Neural cell (in vitro differentiated cells): ENCODE results near the gene SPCS1.

ENCODE experiments used
- EP300 ChIP-seq: fragments of 450-650 bp; conservative IDR thresholded peaks from 2 replicates; pipeline ENCODE4 v1.6.1; 2014; ENCODE audit warnings: antibody characterized with exemption, mild to moderate bottlenecking, moderate library complexity; ENCODE audit not compliant: poor library complexity, severe bottlenecking
- EZH2 ChIP-seq: fragments of 200-600, 300-800 bp; shearing (Covaris generic), sonication (generic); IDR thresholded peaks from 2 replicates; pipeline ENCODE4 v1.6.1; 2014; ENCODE audit warnings: antibody characterized with exemption, low read length, borderline replicate concordance, mild to moderate bottlenecking; ENCODE audit not compliant: insufficient read depth, poor library complexity, severe bottlenecking
- MXI1 ChIP-seq: fragments of 450-650 bp; conservative IDR thresholded peaks from 2 replicates; pipeline ENCODE4 v1.6.1; 2014; ENCODE audit warnings: antibody characterized with exemption, mild to moderate bottlenecking; ENCODE audit not compliant: poor library complexity, severe bottlenecking
- POLR2AphosphoS5 ChIP-seq: IDR thresholded peaks from 2 replicates; pipeline ENCODE4 v1.6.1; 2012
- RAD21 ChIP-seq: fragments of 450-650 bp; conservative IDR thresholded peaks from 2 replicates; pipeline ENCODE4 v1.6.1; 2014; ENCODE audit warnings: antibody characterized with exemption, mild to moderate bottlenecking, moderate library complexity
- SMC3 ChIP-seq: fragments of 450-650 bp; conservative IDR thresholded peaks from 2 replicates; pipeline ENCODE4 v1.6.1; 2014; ENCODE audit warnings: antibody characterized with exemption, mild to moderate bottlenecking, moderate library complexity; ENCODE audit not compliant: poor library complexity
- TAF1 ChIP-seq: IDR thresholded peaks from 2 replicates; pipeline ENCODE4 v1.6.1; 2012; ENCODE audit warnings: low read depth
- TF ChIP-seq, protein P1 (sequence below): fragments of 450-650 bp; IDR thresholded peaks from 2 replicates; pipeline ENCODE4 v1.5.1; 2014; ENCODE audit warnings: antibody characterized with exemption, mild to moderate bottlenecking, moderate library complexity; ENCODE audit not compliant: poor library complexity, severe bottlenecking
- TF ChIP-seq, protein P2 (sequence below): IDR thresholded peaks from 2 replicates; pipeline ENCODE4 v1.6.1; 2012; ENCODE audit warnings: borderline replicate concordance

DNA sequence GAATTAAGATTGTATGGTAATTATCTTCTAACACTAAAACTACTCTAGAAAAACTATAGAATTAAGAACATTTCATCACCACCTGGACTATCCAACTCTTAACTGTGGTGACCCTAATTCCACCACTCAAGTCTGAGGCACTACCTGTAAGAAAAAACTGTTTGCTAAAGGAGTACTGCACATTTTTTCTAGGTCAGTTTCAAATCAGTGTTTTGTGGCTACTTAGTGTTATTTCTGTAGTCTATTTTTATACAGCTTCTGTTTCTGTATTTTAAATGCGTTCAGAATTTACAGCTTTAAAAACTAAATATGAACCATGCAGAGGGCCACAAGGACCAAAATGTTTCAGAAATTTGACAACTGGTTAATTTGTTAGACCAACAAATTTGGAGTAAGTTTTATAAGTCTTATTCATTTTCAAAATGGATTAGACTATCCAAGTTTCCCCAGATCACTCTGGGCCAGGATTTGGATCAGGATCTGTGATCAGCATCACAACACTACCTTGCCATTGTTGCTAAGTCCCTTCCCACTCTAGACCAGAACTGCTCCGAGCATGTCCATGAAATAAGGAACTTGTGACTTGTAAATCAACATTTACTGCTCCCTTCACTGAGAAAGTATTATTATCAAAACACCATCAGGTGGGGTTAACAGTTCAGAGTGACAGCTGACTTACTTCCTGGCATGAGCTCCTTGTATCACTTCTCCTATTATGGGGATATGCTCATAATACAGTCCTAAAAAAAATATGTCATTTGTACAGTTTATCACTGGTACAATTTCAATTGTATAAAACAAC, 8.9 kb upstream of the SPCS1 start:
- no peak for TF ChIP-seq MXI1
- no peak for TF ChIP-seq RAD21
- TF ChIP-seq, protein P1, sequence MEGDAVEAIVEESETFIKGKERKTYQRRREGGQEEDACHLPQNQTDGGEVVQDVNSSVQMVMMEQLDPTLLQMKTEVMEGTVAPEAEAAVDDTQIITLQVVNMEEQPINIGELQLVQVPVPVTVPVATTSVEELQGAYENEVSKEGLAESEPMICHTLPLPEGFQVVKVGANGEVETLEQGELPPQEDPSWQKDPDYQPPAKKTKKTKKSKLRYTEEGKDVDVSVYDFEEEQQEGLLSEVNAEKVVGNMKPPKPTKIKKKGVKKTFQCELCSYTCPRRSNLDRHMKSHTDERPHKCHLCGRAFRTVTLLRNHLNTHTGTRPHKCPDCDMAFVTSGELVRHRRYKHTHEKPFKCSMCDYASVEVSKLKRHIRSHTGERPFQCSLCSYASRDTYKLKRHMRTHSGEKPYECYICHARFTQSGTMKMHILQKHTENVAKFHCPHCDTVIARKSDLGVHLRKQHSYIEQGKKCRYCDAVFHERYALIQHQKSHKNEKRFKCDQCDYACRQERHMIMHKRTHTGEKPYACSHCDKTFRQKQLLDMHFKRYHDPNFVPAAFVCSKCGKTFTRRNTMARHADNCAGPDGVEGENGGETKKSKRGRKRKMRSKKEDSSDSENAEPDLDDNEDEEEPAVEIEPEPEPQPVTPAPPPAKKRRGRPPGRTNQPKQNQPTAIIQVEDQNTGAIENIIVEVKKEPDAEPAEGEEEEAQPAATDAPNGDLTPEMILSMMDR, result no peak
- no peak for TF ChIP-seq SMC3
- no peak for TF ChIP-seq EP300
- TF ChIP-seq POLR2AphosphoS5, result no peak
- no peak for TF ChIP-seq EZH2
- TF ChIP-seq TAF1, result no peak
- TF ChIP-seq, protein P2, sequence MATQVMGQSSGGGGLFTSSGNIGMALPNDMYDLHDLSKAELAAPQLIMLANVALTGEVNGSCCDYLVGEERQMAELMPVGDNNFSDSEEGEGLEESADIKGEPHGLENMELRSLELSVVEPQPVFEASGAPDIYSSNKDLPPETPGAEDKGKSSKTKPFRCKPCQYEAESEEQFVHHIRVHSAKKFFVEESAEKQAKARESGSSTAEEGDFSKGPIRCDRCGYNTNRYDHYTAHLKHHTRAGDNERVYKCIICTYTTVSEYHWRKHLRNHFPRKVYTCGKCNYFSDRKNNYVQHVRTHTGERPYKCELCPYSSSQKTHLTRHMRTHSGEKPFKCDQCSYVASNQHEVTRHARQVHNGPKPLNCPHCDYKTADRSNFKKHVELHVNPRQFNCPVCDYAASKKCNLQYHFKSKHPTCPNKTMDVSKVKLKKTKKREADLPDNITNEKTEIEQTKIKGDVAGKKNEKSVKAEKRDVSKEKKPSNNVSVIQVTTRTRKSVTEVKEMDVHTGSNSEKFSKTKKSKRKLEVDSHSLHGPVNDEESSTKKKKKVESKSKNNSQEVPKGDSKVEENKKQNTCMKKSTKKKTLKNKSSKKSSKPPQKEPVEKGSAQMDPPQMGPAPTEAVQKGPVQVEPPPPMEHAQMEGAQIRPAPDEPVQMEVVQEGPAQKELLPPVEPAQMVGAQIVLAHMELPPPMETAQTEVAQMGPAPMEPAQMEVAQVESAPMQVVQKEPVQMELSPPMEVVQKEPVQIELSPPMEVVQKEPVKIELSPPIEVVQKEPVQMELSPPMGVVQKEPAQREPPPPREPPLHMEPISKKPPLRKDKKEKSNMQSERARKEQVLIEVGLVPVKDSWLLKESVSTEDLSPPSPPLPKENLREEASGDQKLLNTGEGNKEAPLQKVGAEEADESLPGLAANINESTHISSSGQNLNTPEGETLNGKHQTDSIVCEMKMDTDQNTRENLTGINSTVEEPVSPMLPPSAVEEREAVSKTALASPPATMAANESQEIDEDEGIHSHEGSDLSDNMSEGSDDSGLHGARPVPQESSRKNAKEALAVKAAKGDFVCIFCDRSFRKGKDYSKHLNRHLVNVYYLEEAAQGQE, result no peak
